HG03196 (cell line): ENCODE data around the gene RAD21L1.
"Not testable (repeated sequence)": the region's sequence is repeated elsewhere in the genome, so short reads cannot be mapped to it uniquely, and the experiment has no call there.

ENCODE experiments used
- ATAC-seq: cut with Tn5 transposase; IDR thresholded peaks from one replicate; pipeline ENCODE4 v1.9.1; 2021; ENCODE audit not compliant: unreplicated experiment

RAD21L1 gene

DNA sequence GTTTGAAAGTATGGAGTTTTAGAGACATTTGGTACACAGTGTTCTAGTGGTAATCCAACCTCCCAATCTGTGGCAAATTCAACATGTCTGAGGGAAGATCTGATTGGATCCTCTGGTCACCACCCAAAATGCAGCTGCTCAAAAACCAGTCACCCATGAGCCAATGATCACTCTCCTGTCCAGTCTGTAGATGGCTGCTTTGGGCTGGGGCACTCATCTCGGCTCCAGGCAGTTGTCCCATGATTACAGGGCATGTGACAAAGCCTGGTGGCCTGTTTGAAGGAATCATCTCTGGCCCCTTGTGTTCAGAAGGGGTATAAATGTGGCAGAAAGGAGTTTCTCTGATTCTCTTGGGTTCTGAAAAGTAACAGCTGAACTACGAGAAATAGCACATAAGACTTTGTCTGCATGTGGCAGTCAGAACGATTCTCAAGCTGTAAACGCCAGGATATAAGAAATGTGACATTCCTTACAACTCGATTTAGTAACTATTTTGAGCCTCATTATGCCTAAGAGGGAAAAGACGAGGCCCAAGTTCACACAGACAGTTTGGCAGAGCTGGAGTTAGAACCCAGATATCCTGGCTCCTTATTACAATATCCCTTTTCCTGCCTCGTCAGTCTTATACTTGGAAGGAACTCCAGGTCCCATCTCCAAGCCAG, 26.5 kb upstream of the RAD21L1 start:
- no peak for ATAC-seq

DNA sequence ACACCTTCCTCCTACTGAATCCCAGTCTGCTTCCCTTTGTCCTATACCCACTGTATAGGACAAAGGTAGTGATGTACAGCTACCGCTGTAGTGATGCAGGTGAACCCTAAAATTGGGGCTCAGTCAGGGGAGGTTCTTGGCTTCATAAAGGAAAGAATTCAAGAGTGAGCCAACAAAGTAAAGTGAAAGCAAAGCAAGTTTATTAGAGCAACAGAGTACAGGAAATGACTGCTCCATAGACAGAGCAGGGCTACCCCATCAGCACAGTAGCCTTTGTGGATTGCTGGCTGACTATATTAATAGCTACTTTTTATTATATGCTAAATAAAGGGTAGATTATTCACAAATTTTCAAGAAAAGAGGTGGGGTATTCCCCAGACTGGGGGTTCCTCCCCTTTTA, 25.9 kb upstream of the RAD21L1 start:
- ATAC-seq: no peak

- ATAC-seq: no peak
These were observed 22.9 kb upstream of the RAD21L1 start, which contains the start of gene C20orf202 for GRCh38 chr20:1202762-1203504. C20orf202 (plus strand) TSS chr20:1203454; CDS start chr20:1203586, 132 bp downstream.

- ATAC-seq: no peak
These were observed 22.2 kb upstream of the RAD21L1 start for GRCh38 chr20:1203630-1204029.

GRCh38 chr20:1204113-1204512, 21.7 kb upstream of the RAD21L1 start:
- no peak for ATAC-seq

DNA sequence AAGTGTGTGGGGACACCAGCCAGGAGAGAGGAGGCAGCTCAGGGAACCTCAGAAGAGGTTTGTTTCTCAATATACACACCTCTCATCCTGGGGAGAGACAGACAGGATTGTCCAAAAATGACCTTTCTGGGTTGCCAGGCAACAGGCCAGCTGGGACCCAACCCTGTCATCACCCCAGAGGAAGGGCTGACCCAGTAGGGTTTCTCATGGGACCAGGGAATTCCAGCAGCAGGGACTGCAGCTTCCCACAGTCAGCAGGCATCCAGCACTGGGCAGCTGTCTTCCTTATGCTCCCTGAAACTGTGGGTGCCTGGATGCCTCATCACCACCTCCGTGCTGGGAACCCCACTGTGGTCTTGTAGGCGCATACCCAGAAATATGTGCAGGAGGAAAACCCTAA, 21.3 kb upstream of the RAD21L1 start:
- no peak for ATAC-seq

DNA sequence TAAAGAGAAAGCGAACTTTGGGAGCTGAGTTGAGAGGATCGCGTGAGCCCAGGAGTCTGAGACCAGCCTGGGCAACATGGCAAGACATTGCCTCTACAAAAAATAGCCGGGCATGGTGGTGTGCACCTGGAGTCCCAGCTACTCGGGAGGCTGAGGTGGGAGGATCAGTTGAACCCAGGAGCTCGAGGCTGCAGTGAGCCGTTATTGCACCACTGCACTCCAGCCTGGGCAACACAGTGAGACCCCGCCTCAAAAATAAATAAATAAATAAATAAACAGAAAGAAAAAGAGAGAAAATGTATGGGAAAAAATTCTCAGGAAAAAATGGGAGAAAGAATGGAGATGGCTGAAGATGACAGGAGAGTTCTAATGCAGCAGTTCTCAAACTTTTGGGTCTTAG, 20.0 kb upstream of the RAD21L1 start:
- no peak for ATAC-seq

- no peak for ATAC-seq
These were observed 19.3 kb upstream of the RAD21L1 start for GRCh38 chr20:1206366-1207148.

GRCh38 chr20:1207293-1207878, 18.5 kb upstream of the RAD21L1 start:
- no peak for ATAC-seq

- no peak for ATAC-seq
These were observed 16.1 kb upstream of the RAD21L1 start for GRCh38 chr20:1209447-1210387.

DNA sequence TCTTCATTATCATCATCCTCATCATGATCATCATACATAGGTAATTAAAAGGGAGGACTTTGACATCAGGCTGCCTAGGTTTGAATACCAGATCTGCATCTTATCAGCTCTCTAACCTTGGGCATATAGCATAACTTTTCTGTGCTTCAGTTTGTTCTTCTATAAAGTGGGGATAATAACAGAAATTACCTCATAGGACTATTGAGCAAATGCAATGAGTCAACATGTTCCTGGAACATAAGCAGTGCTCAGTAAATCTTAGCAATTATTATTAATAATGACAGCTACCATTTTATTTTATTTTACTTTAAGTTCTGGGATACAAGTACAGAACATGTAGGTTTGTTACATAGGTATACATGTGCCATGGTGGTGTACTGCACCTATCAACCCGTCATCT, 15.3 kb upstream of the RAD21L1 start:
- no peak for ATAC-seq

DNA sequence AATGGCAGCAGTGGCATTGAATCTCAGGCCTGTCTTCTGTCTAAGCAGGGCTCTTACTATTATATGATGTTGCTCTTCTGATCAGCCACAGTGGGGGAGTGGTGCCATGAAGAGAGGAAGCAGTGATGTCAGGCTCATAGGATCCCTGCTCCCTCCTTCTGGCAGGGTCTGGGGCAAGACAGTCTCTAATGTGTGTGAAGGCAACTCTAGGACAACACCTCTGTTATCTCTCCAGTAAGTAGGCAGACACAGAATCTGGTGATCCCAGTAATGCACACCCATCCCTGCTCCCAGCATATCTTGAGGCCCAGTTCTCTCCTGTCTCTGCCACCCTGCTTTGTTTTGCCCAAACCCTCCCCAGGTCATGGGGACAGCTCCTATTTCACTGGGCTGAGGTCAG, 13.8 kb upstream of the RAD21L1 start:
- ATAC-seq: no peak

DNA sequence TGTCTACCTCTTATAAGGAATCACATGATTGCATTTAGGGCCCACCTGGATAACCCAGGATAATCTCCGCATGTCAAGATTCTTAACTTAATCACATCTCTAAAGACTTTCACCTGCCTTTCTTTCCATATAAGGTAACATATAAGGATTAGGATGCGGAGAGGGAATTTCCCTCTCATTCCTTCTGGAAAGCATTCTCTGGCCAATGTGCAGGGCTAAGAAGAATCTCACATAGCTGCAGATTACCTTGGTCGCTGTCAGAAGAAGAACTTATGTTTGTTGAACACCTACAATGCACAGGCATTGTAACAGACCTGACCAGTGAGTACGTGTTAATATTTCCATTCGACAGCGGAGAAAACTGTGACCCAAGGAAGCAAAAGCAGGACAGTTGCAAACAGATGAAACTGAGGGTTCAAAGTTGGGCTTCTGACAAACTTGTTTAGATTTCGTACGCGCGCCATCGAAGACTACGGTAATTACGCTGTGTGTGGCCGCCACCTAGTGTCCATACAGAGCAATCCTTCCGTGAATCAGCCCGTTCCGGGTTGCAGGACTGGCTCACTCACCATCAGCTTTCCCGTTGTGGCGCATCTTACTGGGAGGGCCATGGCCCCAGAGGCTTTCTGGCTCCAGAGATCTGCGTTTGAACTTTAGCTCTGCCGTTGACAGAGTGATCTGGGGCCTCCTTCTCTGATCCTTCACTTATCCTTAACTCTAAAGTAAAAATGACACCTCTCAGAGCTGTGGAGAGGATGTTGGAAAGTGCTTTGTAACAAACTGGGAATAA, 13.0 kb upstream of the RAD21L1 start:
- peak; percentile 67 for ATAC-seq

DNA sequence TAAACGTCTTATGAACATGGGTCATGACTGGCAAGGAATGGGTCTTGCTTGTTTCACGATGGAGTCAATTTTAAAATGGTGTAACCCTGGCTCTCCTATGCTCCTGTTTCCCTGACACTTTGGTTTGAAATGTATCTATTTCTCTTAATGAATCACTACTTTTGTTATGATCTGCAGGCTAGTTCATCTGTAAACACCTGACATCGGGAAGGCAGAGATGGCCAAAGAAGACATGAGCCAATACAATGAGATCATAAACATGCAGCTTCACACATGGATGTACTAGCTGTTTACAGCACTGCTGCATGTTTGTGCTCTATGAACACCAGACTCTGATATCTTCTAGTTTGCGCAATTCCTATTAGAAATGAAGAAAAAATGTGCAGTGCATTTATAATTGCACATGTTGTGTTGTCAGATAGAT, 11.0 kb upstream of the RAD21L1 start:
- no peak for ATAC-seq

DNA sequence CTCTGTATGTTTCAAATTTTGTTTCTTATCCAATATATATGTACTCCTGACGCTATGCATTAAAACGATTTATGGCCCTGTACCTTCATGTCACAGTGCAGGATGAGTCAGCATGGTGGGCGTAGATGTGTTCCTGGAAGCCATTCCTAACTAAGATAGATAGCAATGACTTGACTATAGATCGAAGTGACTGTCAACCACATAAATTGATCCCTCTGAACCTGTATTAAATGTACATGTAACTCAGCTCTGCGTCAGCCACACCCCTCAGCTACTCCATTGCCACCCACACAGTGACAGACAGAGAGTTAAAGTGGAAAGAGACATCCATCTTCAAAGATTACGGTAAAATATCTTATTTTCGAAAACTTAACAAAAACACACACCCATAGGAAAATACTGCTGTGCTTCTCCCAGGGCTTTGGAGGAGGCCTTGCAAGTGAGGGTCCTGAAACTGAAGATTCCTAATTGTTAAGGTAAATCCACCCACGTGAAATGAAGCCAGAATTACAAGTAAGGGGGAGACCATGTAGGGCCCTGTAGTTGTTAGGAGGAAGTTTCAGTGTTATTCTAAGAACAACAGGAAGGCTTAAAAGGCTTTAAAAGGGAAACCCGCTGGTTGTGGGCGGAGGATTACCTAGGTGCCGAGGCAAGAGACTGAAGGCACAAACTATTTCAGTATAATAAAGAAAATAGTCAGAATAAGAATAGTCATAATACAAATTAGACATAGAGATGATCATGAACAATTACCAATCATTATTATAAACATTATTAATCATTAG, 10.3 kb upstream of the RAD21L1 start:
- ATAC-seq: no peak

- not testable (repeated sequence) for ATAC-seq
These were observed 9.1 kb upstream of the RAD21L1 start for GRCh38 chr20:1216527-1217427.

DNA sequence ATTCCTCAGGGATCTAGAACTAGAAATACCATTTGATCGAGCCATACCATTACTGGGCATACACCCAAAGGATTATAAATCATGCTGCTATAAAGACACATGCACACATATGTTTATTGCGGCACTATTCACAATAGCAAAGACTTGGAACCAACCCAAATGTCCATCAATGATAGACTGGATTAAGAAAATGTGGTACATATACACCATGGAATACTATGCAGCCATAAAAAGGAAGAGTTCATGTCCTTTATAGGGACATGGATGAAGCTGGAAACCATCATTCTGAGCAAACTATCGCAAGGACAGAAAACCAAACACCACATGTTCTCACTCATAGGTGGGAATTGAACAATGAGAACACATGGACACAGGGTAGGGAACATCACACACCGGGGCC, 3.1 kb upstream of the RAD21L1 start:
- not testable (repeated sequence) for ATAC-seq
